Mucosa of rectum (tissue), 2 donors: ENCODE data around the gene AREG.
"Not testable (repeated sequence)": the region's sequence is repeated elsewhere in the genome, so short reads cannot be mapped to it uniquely, and the experiment has no call there.

ENCODE experiments used
- H3K27ac ChIP-seq, 2 donors: one replicate each; pipeline ENCODE4 v1.7.0; 2013; ENCODE audit warnings: inconsistent platforms in 2 of 2, low read depth in 2 of 2, low read length in 2 of 2
- H3K27me3 ChIP-seq, 2 donors: one replicate each; pipeline ENCODE4 v1.7.0; 2013; ENCODE audit warnings: low read length in 2 of 2; ENCODE audit not compliant: control insufficient read depth in 2 of 2, insufficient read depth in 2 of 2
- H3K36me3 ChIP-seq, 2 donors: one replicate each; pipeline ENCODE4 v1.7.0; 2013; ENCODE audit warnings: low read length in 2 of 2; ENCODE audit not compliant: control insufficient read depth in 2 of 2, insufficient read depth in 2 of 2
- H3K4me1 ChIP-seq, 2 donors: one replicate each; pipeline ENCODE4 v1.7.0; 2013; ENCODE audit warnings: low read length in 2 of 2, mild to moderate bottlenecking in 1 of 2; ENCODE audit not compliant: control insufficient read depth in 2 of 2, insufficient read depth in 2 of 2
- H3K4me3 ChIP-seq, 2 donors: one replicate each; pipeline ENCODE4 v1.7.0; 2013; ENCODE audit warnings: low read length in 2 of 2
- H3K9ac ChIP-seq, 2 donors: one replicate each; pipeline ENCODE4 v1.7.0; 2013; ENCODE audit warnings: low read length in 2 of 2, low read depth in 1 of 2, mild to moderate bottlenecking in 1 of 2
- H3K9me3 ChIP-seq, 2 donors: one replicate each; pipeline ENCODE4 v1.7.0; 2013; ENCODE audit warnings: low read length in 2 of 2; ENCODE audit not compliant: control insufficient read depth in 2 of 2
- donor health status: healthy.
- donor health status: Normal muscosa, but diverticular disease.

Gene AREG, protein sequence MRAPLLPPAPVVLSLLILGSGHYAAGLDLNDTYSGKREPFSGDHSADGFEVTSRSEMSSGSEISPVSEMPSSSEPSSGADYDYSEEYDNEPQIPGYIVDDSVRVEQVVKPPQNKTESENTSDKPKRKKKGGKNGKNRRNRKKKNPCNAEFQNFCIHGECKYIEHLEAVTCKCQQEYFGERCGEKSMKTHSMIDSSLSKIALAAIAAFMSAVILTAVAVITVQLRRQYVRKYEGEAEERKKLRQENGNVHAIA

GRCh38 chr4:74444891-74445642 lies at the start of gene AREG:
TSS of gene AREG (plus strand) at chr4:74445136. CDS start at chr4:74445346, 210 bp downstream.
- Histone ChIP-seq H3K27ac (peak within 1 kb of the TSS; percentile 92 to 96), H3K9me3 (no peaks in the 10 kb centered on the region), H3K4me3 (peak within 1 kb of the TSS; percentile 82 to 87), H3K36me3 (peaks cover 0 to 2% of the 10 kb centered on the region in 2 donors), H3K9ac (peak within 1 kb of the TSS; percentile 83 to 95), H3K27me3 (no peaks in the 10 kb centered on the region), H3K4me1 (peaks cover 2 to 8% of the 10 kb centered on the region in 2 donors)

DNA sequence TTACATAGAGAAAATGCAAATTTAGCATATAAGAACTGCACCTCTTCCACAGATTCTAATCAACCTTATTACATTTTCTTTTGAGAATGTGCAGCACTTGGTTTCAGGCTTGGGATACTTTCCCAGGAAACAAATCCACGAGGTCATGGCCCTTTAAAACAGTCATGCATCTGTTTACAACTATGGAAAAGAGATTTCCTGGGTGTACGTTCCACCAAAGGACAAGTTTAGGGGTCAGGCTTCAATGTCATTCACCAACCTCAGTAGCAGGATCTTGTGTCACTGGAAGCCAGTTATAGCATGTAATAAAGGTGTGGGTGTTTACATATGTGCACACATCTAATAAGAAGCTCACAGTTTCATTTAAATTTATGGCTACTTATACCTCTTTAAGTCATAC lies 49.3 kb upstream of the AREG start:
- H3K9me3 ChIP-seq, result no peaks in the 10 kb centered on the region
- H3K36me3 ChIP-seq, result no peaks in the 10 kb centered on the region
- no peak overlapping the region for H3K9ac ChIP-seq
- H3K27ac ChIP-seq, result peak overlapping the region; percentile 71 to 87
- H3K4me1 ChIP-seq, result peaks cover 6 to 20% of the 10 kb centered on the region in 2 donors
- H3K27me3 ChIP-seq, result no peaks in the 10 kb centered on the region
- H3K4me3 ChIP-seq, result no peak overlapping the region

- Histone ChIP-seq H3K4me1 (peaks cover 6 to 20% of the 10 kb centered on the region in 2 donors), H3K9ac (peak overlapping the region; percentile 38 to 51), H3K9me3 (no peaks in the 10 kb centered on the region), H3K27me3 (no peaks in the 10 kb centered on the region), H3K36me3 (no peaks in the 10 kb centered on the region), H3K4me3 (peak overlapping the region; percentile 21 to 77), H3K27ac (peak overlapping the region; percentile 32 to 44)
Observed at GRCh38 chr4:74397748-74398426, 47.0 kb upstream of the AREG start.

DNA sequence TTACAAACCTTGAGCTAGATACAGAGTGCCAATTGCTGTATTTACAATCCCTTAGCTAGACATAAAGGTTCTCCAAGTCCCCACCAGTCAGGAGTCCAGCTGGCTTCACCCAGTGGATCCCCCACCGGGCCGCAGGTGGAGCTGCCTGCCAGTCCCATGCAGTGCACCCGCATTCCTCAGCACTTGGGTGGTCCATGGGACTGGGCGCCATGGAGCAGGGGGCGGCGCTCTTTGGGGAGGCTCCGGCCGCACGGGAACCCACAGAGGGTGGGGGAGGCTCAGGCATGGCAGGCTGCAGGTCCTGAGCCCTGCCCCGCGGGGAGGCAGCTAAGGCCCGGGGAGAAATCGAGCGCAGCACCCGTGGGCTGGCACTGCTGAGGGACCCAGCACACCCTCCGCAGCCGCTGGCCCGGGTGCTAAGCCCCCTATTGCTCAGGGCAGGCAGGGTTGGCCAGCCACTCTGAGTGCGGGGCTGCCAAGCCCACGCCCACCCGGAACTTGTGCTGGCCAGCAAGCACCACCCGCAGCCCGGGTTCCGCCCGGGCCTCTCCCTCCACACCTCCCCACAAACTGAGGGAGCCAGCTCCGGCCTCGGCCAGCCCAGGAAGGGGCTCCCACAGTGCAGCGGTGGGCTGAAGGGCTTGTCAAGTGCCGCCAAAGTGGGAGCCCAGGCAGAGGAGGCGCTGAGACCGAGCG lies 45.9 kb upstream of the AREG start:
- H3K9me3 ChIP-seq, H3K4me3 ChIP-seq, H3K27ac ChIP-seq, H3K27me3 ChIP-seq, H3K9ac ChIP-seq, H3K36me3 ChIP-seq: not testable (repeated sequence)
- H3K4me1 ChIP-seq, result peaks cover 6 to 20% of the 10 kb centered on the region in 2 donors

DNA sequence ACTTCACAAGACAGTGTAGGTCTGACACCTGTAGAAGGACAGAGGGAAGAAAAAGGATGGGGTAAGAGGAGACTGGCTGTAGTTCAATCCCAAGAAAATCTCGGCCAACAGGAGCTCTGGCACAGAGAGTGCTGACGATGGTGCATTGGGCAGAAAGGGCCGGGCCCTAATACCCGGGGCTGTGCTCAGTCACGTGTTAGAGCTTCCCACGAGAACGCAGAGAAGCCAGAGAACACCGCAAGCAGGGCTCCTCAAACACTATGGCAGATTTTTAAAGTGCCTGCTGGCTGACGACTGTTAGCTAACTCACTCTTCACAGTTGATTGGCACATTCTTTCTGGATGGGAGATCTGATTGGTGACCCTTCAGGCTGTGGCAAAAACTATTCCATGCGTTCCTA lies 44.5 kb upstream of the AREG start:
- H3K27me3 ChIP-seq, result no peaks in the 10 kb centered on the region
- no peak overlapping the region for H3K4me3 ChIP-seq
- peaks cover 4 to 8% of the 10 kb centered on the region in 2 donors for H3K4me1 ChIP-seq
- no peak overlapping the region for H3K27ac ChIP-seq
- H3K9ac ChIP-seq, result no peak overlapping the region
- no peaks in the 10 kb centered on the region for H3K36me3 ChIP-seq
- H3K9me3 ChIP-seq, result no peaks in the 10 kb centered on the region

- no peak overlapping the region for H3K9ac ChIP-seq
- no peak overlapping the region for H3K4me3 ChIP-seq
- H3K27ac ChIP-seq, result no peak overlapping the region
- no peaks in the 10 kb centered on the region for H3K36me3 ChIP-seq
- H3K9me3 ChIP-seq, result no peaks in the 10 kb centered on the region
- no peaks in the 10 kb centered on the region for H3K27me3 ChIP-seq
- H3K4me1 ChIP-seq, result peaks cover 0 to under 1% of the 10 kb centered on the region in 2 donors
Observed at GRCh38 chr4:74402692-74403456, 42.1 kb upstream of the AREG start.

GRCh38 chr4:74407891-74408290 lies 37.0 kb upstream of the AREG start:
- Histone ChIP-seq H3K27ac (no peak overlapping the region), H3K36me3 (no peaks in the 10 kb centered on the region), H3K4me3 (no peak overlapping the region), H3K9me3 (no peaks in the 10 kb centered on the region), H3K9ac (no peak overlapping the region), H3K27me3 (no peaks in the 10 kb centered on the region), H3K4me1 (no peaks in the 10 kb centered on the region)

DNA sequence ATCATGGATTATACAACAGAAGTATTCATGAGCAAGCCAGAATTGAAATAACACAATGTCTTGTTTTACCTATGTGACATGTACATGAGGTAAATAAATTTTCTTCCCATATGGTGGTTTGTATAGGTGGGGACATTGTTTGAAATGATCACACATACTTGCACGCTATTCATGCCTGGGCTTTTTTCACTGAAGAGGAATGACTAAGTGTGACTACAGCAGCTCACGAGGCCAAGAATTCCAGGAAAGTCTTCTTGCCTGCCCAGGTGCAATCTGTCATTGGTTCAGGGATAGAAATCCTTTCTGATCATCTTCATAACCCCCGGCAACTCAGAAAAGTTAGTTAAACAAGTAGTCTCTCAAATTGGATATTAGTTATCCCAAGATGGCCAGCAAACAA lies 36.3 kb upstream of the AREG start:
- Histone ChIP-seq H3K27ac (no peak overlapping the region), H3K9ac (no peak overlapping the region), H3K9me3 (no peaks in the 10 kb centered on the region), H3K36me3 (no peaks in the 10 kb centered on the region), H3K27me3 (no peaks in the 10 kb centered on the region), H3K4me1 (no peaks in the 10 kb centered on the region), H3K4me3 (no peak overlapping the region)

- Histone ChIP-seq H3K4me3 (no peak overlapping the region), H3K36me3 (no peaks in the 10 kb centered on the region), H3K9ac (no peak overlapping the region), H3K4me1 (no peaks in the 10 kb centered on the region), H3K9me3 (no peaks in the 10 kb centered on the region), H3K27ac (no peak overlapping the region), H3K27me3 (no peaks in the 10 kb centered on the region)
Observed at GRCh38 chr4:74410272-74410671, 34.7 kb upstream of the AREG start.
